HG02870 (cell line): ENCODE data around the gene MAP3K5.

Experiments used
- ATAC-seq: cut with Tn5 transposase; IDR thresholded peaks from one replicate; pipeline ENCODE4 v1.9.1; 2021; ENCODE audit warnings: mild to moderate bottlenecking, moderate library complexity; ENCODE audit not compliant: unreplicated experiment

MAP3K5 gene

DNA sequence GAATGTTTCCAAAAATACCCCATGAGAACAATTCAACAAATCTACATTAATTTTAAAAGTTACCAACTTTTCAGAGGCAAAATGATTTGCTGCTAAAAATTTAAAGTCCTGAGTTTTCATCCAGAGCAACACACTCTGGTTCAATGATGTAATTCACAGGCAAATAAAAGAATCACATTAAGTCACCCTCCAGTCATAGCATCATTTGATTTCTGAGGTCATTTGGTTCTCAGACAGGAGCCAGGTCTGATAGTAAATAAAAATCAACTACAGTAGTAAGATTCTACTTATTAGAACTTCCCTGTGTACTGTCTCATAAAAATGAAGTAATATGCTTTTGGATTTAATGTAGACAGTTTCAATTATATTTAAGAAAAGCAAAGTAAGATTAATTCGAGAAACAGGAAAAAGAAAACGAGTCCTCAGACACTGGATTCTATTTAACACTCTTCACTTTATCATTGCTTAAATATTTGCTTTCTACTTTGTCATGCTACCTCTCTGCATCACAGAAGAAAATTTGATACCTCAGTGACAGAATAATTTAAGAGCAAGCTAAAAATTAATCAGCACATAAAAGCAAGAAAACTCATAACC, 267.8 kb downstream of the MAP3K5 start:
- ATAC-seq, result no peak

DNA sequence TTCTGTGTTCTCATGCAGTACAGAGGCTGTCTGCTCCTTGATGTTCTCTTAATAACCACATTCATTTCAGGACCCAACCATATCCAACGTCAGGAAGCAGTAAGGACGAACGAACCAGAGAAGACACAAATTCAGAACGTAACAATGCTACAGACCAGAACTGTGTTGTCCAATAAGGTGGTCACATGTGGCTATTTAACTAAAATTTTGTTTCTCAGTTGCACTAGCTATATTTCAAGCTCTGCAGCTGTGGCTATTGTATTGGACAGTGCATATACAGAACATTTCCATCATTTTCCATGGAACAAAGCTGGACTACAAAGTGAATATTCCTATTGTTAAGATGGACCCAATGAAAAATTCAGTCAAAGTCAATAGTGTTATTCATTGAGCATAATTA, 269.1 kb downstream of the MAP3K5 start:
- no peak for ATAC-seq

DNA sequence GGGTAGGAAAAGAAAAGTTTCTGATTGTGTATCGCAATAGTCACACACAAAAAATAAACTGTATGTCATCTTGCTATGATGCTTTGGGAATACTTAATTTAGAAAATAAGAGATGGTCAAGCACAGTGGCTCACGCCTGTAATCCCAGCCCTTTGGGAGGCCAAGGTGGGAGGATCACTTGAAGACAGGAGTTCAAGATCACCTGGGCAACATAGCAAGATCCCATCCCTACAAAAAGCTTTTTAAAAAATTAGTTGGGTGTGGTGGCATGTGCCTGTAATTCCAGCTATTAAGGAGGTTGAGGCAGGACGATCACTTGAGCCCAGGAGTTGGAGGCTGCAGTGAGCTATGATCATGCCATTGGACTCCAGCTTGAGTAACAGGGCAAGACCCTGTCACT, 269.6 kb downstream of the MAP3K5 start:
- no peak for ATAC-seq

DNA sequence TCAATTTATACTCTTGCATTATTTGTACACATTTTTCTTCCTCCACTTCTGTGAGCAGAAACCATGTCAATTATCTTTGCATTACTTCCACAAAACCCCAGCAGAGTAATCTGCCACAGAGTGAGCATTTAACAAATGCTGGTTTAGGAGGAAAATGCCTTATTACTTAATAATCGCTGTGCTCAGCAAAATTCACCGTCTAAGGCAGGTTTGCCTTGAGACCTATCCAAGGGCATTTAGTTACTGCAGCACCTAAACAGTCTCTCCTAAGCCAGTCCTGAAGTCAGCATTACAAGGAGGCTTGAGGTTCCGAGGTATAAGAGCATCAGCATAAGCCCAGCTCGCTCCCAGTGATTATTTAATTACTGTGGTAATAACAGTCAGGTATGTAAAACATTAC, 270.4 kb downstream of the MAP3K5 start:
- ATAC-seq, result no peak

DNA sequence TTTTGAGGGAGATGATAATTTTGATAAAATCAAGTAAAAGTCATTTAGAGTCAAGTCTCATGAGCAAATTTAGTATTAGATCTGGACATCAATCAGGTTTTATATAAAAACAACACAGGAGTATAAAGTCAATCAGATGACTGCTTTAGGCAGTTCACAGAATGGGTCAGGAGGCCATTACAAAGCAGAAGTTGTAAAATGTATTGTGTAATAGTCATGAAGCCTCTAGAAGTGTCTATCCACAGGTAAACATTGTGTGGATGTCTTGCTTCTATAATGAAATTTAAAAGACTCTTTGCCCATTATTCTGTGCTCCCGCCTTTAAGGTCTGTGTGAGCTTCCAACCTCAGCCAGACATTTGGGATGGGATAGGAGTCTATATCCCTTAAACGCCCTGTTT, 270.9 kb downstream of the MAP3K5 start:
- no peak for ATAC-seq

DNA sequence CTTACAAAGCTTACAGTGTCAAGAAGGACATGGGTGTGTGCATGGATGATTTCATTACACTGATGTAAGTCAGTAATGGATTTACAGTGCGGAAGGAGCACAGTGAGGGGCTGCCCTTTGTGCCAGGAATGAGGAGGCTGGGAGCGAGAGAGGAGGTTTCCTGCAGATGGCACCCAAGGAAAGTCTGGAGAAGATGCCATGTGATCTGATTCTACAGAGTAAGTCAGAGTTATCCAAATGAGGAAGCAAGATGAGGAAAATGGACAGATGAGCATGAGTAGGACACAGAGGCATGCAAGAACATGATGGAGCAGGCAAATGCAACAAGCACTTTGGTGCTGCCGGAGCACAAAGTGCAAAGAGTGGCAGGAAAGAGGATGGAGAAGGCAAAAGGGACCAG, 271.8 kb downstream of the MAP3K5 start:
- ATAC-seq, result no peak

DNA sequence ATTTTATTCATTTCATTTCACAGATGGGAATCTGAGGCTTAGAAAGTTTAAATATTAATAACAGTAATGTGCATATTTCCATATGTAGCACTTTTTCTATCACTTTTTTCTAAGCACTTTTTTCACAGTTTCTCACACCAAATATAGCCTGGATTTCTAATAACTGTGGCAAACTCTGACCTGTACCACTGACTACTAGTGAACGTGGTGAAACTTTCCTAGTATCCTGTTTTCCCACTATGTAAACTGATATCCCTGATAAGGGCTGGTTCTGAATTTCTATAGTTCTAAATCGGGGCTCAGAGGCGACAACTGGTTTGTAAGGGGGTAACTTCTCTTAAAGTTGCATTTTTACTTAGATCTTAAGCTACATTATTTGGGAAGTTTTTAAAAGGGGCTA, 274.7 kb downstream of the MAP3K5 start:
- no peak for ATAC-seq

DNA sequence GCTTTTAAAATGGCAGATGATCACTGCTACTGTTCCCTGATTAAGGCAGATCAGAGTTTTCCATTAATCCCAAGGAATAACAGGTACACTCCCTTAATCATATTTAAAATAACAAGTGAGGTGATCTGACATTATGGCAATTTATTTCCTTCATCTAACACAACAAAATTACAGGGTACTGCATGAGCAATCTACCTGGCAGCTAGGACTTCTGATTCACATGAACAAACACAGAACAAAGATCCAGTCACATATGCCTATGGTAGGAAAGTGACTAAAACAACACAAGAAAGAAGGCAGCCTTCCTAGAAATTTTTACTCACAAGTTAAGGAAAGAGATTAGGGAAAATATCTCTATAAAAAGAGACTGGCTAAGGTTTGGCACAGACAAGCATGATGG, 275.3 kb downstream of the MAP3K5 start:
- ATAC-seq, result no peak

DNA sequence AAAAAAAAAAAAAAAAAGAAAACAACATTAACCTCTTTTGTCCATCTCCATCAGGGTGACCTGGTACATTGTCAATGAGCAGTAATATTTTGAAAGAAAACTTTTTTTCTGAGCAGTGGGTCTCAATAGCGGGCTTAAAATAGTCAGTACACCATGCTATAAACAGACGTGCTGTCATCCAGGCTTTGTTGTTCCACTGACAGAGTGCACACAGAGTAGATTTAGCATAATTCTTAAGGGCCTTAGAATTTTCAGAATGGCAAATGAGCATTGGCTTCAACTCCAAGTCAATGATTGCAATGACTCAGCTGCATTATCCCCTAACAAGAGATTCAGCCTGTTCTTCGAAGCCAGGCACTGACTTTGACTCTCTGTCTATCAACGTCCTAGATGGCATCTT, 277.7 kb downstream of the MAP3K5 start:
- ATAC-seq, result no peak

DNA sequence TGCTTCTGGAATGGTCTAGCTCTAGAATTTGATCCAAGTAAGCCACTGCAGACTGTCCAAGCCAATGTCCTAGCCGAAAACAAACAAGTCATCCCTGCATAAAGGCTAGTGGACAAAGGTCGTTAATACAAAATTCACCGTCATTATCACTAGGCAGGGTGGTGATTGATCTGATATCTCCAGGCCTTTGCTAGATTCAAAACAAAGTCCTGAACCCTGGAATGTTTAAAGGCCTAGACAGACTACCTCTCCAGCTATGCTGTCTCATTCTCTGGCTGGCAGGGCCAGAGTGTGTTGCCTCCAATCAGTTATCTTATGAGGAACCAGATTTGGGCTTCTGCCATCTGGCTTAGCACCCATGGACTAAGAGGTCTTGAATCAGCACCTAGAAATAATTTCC, 280.4 kb downstream of the MAP3K5 start:
- no peak for ATAC-seq

DNA sequence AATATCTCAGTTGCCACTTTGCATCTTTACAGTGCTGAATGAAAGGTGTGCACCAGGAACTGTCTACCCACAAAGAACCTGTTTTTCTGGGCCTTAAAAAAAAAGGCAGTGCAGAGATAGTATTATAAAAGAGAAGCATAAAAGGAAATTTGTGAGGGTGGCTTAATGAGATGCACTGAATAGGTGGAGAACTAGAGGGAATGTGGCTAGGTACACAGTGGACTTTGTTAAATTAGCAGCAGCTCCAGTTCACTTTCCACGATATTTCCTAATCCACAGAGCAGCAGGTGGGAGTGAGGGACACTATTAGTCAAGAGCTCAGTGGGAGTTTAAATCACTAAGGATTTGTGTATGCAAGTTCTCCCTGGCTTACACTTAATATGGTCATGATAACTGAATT, 280.9 kb downstream of the MAP3K5 start:
- ATAC-seq, result no peak

DNA sequence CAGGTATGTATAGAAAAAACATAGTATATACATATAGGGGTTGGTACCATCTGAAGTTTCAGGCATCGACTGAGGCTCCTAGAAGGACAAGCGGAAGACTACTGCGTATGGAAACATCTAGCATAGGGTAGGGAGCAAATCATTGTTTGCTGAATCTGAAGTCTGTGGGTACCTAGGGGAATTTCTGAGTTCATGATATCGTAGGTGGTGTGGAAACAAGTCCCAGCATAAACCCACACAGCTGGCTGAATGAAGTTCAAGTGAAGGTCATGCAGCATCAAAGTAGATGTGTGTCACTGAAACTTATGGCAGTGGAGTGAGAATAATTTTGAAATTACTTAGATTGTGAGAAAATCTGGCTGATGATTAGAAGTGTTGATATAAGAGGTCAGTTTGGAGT, 281.5 kb downstream of the MAP3K5 start:
- ATAC-seq, result no peak

DNA sequence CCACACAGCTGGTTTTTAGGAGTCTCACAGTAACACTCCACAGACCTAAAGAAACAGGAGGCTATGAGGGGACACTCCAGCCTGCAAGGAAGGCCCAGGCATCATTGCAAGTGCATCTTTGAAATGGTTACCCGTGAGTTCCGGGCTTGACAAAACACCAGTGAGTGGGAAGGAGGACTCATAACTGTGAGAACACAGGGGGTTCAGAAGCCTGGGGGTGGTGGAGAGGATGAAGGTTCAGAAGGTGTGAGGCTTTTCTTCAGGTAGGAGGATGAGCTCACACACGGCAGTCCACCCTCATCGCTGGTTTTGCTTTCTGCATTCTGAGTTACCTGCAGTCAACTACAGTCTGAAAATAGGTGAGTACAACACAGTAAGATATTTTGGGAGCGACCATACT, 282.0 kb downstream of the MAP3K5 start:
- no peak for ATAC-seq

DNA sequence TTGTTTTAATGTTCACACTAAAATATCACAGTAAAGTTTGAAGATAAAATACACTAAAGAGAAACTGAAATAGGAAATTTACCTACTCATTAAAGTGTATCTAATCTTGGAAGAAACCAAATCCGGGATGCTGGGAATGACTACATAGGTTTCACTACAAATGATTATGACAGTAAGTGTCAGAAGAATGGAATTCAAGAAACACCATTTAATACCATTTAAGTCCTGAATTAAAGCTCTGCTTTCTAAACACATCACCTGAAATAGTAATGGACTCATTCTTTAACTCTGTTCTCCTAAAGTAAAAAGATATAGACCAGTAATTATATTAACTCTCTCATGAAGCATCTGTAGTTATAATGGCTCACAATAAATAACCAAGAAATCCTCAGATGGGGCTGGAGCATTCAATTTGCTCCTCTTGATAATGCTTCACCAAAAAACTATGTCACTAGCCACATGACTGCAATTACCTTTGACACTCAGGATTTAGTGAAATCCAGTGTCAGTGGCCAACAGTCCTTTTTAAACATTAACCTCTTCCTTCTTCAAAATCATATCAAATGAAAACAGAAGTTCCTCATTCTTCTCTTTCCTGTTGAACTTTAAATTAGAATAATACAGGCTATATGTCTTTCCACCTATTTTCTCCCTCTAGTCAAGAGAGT, 283.4 kb downstream of the MAP3K5 start:
- no peak for ATAC-seq
